GM06990 (cell line): ENCODE data around the gene SERINC5.
"Not testable (repeated sequence)": the region's sequence is repeated elsewhere in the genome, so short reads cannot be mapped to it uniquely, and the experiment has no call there.

Experiments
- DNase-seq: peaks from one replicate; pipeline ENCODE4 v3.0.0-alpha.2; 2011; ENCODE audit not compliant: insufficient read length; ENCODE audit errors: extremely low read depth
- H3K27me3 ChIP-seq: replicated peaks from 2 replicates; pipeline ENCODE4 v1.6.0; 2011; ENCODE audit warnings: low read length; ENCODE audit not compliant: control insufficient read depth, insufficient read depth
- H3K36me3 ChIP-seq: 2 replicates; pipeline ENCODE4 v1.5.1; 2011; ENCODE audit warnings: low read length; ENCODE audit not compliant: control insufficient read depth, insufficient read depth
- H3K4me3 ChIP-seq: replicated peaks from 2 replicates; pipeline ENCODE4 v1.5.1; 2011; ENCODE audit warnings: low read depth, mild to moderate bottlenecking, control low read depth, low read length
- TF ChIP-seq, protein P1 (sequence below): IDR thresholded peaks from 2 replicates; pipeline ENCODE4 v1.5.1; 2011; ENCODE audit warnings: low read length, control low read depth, mild to moderate bottlenecking, inconsistent platforms; ENCODE audit not compliant: insufficient read depth, poor library complexity, severe bottlenecking

The SERINC5 gene

DNA sequence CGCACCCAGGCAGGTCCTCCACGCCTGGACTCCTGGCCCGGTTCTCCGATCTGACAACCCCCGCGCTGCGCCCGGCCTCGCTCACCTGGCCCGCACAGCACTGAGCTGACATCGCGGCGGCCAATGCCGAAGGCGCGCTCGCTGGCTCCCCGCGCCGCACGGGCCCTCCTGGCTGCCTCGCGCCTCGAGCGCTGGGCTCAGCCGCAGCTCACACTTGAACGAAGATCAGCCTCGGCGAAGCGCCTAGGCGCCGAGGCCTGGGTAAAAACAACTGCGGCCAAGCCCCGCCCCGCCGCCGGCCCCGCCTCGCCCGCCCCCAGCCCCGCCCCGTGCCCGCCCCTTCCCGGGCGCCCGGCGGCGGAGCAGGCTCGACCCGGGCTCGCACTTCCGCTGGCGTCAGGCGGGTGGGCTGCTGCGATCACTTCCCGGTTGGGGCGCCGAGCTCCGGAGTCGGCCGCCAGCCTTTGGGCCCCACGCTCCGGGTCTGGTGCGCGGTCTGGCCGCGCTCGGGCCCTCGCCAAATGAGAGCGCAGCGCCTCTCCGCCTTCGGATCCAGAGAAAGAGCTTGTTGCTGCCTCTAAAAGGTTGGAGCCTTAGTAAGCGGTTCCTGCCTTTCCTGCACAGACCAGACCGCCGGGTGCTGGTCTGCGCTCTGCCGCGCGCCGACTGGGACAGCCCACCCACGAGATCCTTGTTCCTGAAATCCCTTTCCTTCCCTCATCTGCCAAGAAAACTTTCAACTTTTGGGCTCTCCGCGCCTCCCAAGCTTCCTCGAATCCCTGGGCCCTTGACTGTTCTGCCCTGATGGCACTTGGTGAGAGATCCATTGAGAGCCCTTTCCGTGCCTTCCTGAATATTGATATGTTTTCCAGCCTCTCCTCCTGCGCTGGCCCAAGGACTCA is at the start of gene SERINC5:
Gene SERINC5, minus strand, starts transcription at position 238 of the 902 bp plus-strand sequence. Its CDS starts 126 bp downstream, at position 112.
- Histone ChIP-seq H3K36me3 (no peaks in the 10 kb centered on the region), H3K27me3 (no peaks in the 10 kb centered on the region), H3K4me3 (peak within 1 kb of the TSS; percentile 95)
- TF ChIP-seq, protein P1, sequence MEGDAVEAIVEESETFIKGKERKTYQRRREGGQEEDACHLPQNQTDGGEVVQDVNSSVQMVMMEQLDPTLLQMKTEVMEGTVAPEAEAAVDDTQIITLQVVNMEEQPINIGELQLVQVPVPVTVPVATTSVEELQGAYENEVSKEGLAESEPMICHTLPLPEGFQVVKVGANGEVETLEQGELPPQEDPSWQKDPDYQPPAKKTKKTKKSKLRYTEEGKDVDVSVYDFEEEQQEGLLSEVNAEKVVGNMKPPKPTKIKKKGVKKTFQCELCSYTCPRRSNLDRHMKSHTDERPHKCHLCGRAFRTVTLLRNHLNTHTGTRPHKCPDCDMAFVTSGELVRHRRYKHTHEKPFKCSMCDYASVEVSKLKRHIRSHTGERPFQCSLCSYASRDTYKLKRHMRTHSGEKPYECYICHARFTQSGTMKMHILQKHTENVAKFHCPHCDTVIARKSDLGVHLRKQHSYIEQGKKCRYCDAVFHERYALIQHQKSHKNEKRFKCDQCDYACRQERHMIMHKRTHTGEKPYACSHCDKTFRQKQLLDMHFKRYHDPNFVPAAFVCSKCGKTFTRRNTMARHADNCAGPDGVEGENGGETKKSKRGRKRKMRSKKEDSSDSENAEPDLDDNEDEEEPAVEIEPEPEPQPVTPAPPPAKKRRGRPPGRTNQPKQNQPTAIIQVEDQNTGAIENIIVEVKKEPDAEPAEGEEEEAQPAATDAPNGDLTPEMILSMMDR = no peak
- peak; percentile 85 for DNase-seq

DNA sequence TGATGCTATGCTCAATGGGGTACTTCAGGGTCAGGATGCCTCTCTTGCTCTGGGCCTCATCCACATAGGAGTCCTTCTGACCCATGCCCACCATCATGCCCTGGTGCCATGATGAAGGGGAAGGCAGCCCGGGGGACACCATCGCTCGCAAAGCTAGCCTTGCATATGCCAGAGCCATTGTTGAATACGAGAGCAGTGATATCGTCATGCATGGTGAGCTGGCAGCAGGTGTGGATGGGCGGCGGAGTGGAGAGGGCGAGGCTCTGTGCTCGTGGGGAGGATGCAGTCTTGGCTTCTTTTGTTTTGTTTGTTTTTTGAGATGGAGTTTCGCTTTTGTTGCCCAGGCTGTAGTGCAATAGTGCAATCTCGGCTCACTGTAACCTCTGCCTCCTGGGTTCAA is 46.8 kb upstream of the SERINC5 start:
- Histone ChIP-seq H3K27me3 (no peaks in the 10 kb centered on the region), H3K4me3 (no peak overlapping the region), H3K36me3 (no peaks in the 10 kb centered on the region)
- DNase-seq = no peak
- TF ChIP-seq, protein P1 = no peak

DNA sequence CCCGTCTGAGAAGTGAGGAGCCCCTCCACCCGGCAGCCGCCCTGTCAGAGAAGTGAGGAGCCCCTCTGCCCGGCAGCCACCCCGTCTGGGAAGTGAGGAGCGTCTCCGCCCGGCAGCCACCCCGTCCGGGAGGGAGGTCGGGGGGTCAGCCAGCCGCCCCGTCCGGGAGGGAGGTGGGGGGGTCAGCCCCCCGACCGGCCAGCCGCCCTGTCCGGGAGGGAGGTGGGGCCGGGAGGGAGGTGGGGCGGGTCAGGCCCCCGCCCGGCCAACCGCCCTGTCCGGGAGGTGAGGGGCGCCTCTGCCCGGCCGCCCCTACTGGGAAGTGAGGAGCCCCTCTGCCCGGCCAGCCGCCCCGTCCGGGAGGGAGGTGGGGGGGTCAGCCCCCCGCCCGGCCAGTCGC is 45.5 kb upstream of the SERINC5 start:
- not testable (repeated sequence) for H3K27me3 ChIP-seq, DNase-seq, H3K4me3 ChIP-seq, H3K36me3 ChIP-seq

DNA sequence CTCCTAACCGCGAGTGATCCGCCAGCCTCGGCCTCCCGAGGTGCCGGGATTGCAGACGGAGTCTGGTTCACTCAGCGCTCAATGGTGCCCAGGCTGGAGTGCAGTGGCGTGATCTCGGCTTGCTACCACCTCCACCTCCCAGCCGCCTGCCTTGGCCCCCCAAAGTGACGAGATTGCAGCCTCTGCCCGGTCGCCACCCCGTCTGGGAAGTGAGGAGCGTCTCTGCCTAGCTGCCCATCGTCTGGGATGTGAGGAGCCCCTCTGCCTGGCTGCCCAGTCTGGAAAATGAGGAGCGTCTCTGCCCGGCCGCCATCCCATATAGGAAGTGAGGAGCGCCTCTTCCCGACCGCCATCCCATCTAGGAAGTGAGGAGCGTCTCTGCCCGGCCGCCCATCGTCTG is 44.9 kb upstream of the SERINC5 start:
- not testable (repeated sequence) for DNase-seq, H3K36me3 ChIP-seq, H3K27me3 ChIP-seq, H3K4me3 ChIP-seq

DNA sequence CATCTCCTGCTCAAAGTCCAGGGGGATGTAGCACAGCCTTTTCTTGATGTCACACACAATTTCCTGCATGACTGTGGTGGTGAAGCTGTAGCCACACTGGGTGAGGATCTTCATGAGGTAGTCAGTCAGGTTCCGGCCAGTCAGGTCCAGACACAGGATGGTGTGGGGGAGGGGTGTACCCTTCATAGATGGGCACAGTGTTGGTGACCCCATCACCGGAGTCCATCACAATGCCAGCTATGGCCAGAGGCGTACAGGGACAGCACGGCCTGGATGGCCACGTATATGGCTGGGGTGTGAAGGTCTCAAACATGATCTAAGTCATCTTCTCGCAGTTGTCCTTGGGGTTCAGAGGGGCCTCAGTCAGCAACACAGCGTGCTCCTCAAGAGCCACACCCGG is 44.3 kb upstream of the SERINC5 start:
- Histone ChIP-seq H3K36me3 (no peaks in the 10 kb centered on the region), H3K4me3 (no peak overlapping the region), H3K27me3 (no peaks in the 10 kb centered on the region)
- TF ChIP-seq, protein P1 = no peak
- no peak for DNase-seq

DNA sequence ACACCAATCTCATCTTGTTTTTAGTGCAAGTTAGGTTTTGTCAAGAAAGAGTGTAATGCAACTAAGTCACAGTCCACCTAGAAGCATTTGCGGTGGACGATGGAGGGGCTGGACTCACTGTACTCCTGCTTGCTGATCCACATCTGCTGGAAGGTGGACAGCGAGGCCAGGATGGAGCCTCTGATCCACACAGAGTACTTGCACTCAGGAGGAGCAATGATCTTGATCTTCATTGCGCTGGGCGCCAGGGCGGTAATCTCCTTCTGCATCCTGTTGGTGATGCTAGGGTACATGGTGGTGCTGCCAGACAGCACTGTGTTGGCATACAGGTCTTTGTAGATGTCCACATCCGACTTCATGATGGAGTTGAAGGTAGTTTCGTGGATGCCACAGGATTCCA is 43.8 kb upstream of the SERINC5 start:
- TF ChIP-seq, protein P1 = no peak
- Histone ChIP-seq H3K27me3 (no peaks in the 10 kb centered on the region), H3K4me3 (no peak overlapping the region), H3K36me3 (no peaks in the 10 kb centered on the region)
- no peak for DNase-seq
